SK-N-SH treated with all-trans-retinoic acid at 6 μM for 48 hours (cell line): ENCODE measurements around the gene C11orf16.

Experiments
- ARNTL ChIP-seq: fragments of 450-650 bp; formaldehyde crosslinking; IDR thresholded peaks from 2 replicates; pipeline ENCODE4 v1.5.0; 2020; ENCODE audit warnings: low read depth, mild to moderate bottlenecking, moderate library complexity, borderline replicate concordance
- RARB ChIP-seq: fragments of 250-450 bp; sonication (Bioruptor Pico); IDR thresholded peaks from 2 replicates; pipeline ENCODE4 v1.8.0; 2021; ENCODE audit warnings: mild to moderate bottlenecking, moderate library complexity
- SNAI2 ChIP-seq: fragments of 250-450 bp; sonication (Bioruptor Pico); IDR thresholded peaks from 2 replicates; pipeline ENCODE4 v1.5.0; 2020; ENCODE audit warnings: mild to moderate bottlenecking, moderate library complexity
- ZFP3 ChIP-seq: fragments of 250-450 bp; sonication (Bioruptor Pico); IDR thresholded peaks from 2 replicates; pipeline ENCODE4 v1.5.0; 2020; ENCODE audit warnings: mild to moderate bottlenecking, moderate library complexity
- ZNF565 ChIP-seq: fragments of 450-650 bp; formaldehyde crosslinking; conservative IDR thresholded peaks from 2 replicates; pipeline ENCODE4 v1.5.0; 2020; ENCODE audit warnings: low read depth, mild to moderate bottlenecking, moderate library complexity

DNA sequence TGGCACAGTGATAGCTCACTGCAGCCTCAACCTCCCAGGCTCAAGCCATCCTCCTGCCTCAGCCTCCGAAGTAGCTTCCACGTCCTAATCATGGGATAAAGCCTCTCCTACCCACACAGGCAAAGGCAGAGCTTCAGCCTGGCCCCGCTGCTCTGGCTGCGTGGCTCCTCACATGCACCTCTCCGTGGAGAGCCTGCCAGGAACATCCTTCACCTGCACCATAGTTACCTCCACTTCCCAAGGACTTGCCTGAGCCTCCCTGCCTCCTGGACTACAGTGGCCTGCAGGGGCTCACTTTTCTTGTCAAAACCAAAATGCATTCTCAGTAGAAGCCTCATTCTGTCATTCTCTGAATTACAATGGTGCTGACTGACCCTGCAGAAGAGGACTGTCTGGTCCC, 6.5 kb downstream of the C11orf16 start:
- TF ChIP-seq ZNF565 (CRISPR knock-in tag) (no peak), RARB (CRISPR knock-in tag) (no peak), ZFP3 (no peak), SNAI2 (CRISPR knock-in tag) (no peak), ARNTL (no peak)
